GM18951 (cell line): ENCODE measurements around the gene OR8B3.
"Not testable (repeated sequence)": the region's sequence is repeated elsewhere in the genome, so short reads cannot be mapped to it uniquely, and the experiment has no call there.

Experiments used
- POLR2A ChIP-seq: IDR thresholded peaks from 4 replicates; pipeline ENCODE4 v1.6.1; 2011; ENCODE audit warnings: mild to moderate bottlenecking; ENCODE audit not compliant: insufficient read length, insufficient read depth; ENCODE audit errors: extremely low read depth
- in situ Hi-C: fragments of 300-500 bp; cut with MboI; formaldehyde crosslinking; loops from one replicate; pipeline ENCODE4 v1.12.0; 2022; ENCODE audit warnings: low sequenced_read_pairs, mixed read lengths, inconsistent platforms; ENCODE audit not compliant: unreplicated experiment

The OR8B3 gene, protein sequence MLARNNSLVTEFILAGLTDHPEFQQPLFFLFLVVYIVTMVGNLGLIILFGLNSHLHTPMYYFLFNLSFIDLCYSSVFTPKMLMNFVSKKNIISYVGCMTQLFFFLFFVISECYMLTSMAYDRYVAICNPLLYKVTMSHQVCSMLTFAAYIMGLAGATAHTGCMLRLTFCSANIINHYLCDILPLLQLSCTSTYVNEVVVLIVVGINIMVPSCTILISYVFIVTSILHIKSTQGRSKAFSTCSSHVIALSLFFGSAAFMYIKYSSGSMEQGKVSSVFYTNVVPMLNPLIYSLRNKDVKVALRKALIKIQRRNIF

DNA sequence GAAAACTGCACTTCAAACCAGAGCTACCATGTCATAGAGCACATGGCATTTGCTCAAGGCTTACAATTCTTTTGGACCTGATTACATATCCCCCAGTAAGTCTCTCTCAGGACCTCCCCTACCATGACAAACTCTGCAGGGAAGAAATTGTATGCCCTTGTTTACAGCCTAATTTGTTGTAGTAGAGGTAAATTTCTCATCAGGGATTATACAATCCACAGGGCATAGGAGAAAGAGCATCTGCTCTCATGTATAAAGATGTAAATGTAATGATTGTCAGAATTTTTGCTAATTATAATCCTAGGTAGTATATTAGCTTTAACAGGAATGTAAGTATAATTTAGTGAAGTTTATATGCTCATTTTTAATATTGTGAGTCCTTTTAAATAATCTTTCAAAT lies at the start of gene OR8B3:
TSS of gene OR8B3 (minus strand) at position 101 of the 400 bp plus-strand sequence. CDS start 1,673 bp downstream, outside the sequence.
- TF ChIP-seq POLR2A: no peak
- in situ Hi-C loops: no loop called here

DNA sequence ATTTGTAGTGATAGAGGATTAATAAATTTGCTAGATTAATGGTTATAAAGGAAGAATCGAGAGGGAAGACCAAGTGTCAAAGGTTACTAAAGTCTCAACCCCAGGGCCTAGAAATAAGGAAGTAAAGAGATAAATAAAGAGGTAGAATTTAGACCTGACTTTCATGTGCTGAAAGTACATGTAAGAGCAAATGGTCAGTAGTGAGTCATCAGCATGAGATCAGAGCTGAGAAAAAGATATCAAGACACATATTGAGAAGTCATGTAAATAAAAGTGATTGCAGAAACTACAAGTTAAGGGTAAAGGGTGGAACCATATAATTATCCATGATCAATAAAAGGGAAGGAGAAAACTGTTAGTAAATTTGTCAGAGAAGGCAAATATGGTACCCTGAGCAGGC lies 48.1 kb upstream of the OR8B3 start:
- in situ Hi-C loops: no loop called here

DNA sequence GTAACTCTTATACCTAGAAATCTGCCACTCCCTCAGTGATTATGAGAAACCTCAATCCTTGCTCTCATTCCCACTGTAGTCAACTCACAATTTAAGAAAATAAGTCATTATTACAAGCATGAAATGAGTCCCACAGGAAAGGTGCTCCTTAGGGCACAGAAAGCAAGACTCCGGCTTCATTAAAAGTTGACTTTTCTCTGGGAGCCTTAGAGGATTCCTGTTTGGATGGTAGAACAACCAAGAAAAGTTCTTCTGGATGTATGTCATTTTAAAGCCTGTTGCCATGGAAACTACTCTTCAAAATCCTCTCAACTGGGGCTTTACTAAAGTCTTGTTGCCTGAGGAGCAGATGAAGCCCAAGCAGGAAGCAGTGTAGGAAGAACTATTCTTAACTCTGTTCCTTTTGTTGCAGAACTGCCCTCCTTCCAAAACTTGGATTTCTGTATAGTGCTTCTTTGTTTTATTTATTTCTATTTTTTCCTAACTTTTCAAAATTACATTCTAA lies 46.9 kb upstream of the OR8B3 start, which contains the start of gene OR8B8:
TSS of gene OR8B8 (minus strand) at position 51 of the 505 bp plus-strand sequence. CDS start 4,611 bp downstream, outside the sequence.
- no peak for TF ChIP-seq POLR2A
- in situ Hi-C loops: no loop called here

More for the DNA sequence above, 48.1 kb upstream of the OR8B3 start:
- TF ChIP-seq POLR2A: no peak

DNA sequence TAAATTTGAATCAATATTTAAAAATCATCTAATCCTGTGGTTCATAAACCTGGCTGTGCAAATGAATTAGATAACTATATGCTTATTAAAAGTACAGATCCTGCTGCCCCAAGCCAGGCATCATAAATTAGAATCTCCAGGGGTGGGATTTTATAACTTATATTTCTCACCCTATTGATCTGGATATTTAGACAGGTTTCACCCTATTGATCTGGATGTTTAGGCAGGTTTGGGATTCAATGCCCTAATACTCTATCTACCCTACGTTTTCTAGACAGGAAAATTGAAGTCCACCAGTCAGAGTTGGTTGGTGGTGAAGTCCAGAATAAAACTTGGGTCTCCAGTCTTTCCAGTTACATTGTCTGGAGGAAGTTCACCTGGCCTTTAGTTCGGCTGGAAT lies 44.0 kb upstream of the OR8B3 start:
- in situ Hi-C loops: no loop called here
- TF ChIP-seq POLR2A: no peak

DNA sequence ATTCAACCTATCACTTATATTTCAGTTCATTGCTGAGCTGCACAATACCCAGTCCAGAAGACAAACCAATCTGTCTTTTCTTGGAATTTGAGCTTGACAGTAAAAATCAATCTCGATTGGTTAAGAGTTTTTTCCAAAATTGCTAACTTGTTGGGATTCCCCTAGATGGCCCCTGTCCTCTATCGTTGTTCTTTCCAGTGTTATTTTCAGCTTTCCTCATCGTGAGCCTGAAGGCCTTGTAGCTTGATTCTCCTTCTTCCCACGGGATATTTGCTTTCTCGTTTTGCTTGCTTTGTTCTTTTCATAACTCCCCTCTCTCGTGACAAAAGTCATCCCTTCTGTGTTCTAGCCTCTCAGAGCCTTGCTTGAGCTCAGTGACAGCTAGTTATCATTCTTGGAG lies 43.6 kb upstream of the OR8B3 start:
- no peak for TF ChIP-seq POLR2A
- in situ Hi-C loops: no loop called here

DNA sequence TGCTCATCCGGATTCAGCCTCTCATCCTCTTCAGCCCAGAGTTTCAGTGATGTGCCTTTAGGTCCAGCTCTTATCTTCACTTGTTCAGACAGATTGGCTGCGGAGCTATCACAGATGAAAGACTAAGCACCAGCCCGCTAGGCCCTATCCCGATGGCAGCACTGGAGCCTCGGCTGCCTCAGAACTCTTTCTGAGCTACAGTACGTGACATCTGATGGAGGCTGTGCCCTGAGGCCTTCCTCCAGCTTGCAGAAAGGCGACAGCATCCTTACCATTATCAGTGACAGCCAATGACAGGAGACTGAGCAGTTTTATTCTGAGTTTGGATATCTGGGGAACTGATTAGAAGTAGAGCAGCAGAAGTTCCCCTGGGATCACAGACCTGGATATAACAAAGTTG lies 42.7 kb upstream of the OR8B3 start:
- no peak for TF ChIP-seq POLR2A
- in situ Hi-C loops: no loop called here

DNA sequence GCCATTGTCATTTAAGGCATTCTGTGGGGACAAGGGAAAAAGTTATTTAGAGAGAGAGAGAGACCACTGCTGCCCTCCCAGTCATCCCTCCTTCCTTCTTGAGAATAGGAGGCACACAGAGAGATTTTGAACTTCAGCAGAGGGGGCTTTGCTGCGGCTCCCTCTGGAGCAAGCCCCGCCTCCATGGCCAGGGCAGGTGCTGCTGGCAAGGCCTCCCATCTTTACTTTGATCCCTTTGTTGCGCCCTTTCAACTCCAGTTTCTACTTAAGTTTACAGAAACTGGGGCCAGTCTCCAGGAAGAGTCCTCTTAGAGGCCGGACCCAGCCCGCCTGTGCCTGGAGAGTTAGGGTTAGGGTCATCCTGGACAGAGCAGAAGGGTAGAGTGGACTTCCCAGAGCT lies 42.3 kb upstream of the OR8B3 start:
- in situ Hi-C loops: no loop called here

DNA sequence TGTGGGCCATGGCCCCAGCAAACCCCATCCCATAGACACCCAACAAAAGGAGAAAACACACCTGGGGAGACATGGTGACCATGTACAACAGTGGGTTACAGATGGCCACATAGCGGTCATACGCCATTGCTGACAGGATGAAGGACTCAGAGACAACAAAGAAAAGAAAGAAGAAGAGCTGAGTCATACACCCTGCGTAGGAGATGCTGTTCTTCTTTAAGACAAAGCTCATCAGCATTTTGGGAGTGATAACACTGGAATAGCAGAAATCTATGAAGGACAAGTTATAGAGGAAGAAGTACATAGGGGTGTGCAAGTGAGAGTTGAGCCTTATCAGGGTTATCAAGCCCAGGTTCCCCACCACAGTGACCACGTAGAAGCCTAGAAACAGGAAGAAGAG lies 41.8 kb upstream of the OR8B3 start:
- in situ Hi-C loops: no loop called here
- no peak for TF ChIP-seq POLR2A

More for the DNA sequence above, 42.3 kb upstream of the OR8B3 start:
- no peak for TF ChIP-seq POLR2A

DNA sequence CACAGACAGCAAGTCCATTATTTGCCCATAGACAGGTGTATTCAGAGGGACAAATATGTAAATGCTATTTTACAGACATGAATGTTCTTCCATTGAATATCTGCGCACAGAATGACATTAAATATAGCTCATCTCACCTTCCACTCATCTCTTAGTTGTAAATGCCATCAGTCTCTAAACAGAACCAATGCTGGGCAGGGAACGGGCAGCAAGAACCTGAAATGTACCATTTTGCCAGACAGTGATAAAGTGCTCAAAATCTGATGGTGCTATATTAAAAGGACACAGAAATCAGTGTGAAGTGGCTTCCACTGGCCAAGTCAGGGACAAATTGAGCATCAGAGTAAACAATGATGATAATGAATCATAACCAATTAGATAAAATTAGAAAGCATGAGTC lies 35.9 kb upstream of the OR8B3 start:
- in situ Hi-C loops: no loop called here
- no peak for TF ChIP-seq POLR2A

DNA sequence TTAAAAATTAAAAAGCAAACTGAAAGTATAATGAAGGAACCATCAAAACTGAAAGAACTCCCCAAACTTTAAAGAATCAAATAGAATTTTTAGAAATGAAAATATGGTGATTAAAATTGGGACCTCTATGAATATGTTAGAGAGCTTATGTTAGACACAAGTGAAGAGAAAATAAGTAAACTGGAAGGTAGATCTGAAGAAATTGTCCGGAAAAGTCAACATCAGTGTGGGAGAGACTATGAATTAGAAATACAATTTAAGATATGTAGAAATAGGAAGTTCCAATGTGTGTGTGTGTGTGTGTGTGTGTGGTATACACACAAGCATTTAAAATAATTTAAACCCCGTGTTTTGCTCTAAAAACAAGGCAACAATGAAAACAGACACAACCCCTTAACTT lies 30.8 kb upstream of the OR8B3 start:
- in situ Hi-C loops: no loop called here
- no peak for TF ChIP-seq POLR2A

DNA sequence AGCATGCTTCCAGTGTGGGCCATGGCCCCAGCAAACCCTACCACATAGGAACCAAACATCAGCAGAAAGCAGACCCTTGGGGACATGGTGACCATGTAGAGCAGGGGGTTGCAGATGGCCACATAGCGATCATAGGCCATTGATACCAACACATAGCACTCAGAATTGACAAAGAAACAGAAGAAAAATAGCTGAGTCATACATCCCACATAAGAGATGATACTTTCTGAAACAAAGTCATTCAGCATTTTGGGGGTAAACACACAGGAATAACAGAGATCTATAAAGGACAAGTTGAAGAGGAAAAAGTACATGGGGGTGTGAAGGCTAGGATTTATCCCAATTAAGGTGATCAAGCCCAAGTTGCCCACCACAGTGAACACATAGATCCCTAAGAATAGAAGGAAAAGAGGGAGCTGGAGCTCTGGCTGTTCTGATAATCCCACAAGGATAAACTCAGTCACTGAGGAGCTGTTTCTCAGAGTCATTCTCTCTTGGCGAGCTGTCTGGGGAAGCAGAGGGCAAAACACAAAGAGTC lies 25.6 kb upstream of the OR8B3 start, which contains the start of gene OR8B4:
TSS of gene OR8B4 (minus strand) at position 488 of the 538 bp plus-strand sequence. CDS start at position 488, 0 bp downstream.
- in situ Hi-C loops: no loop called here
- TF ChIP-seq POLR2A: no peak

DNA sequence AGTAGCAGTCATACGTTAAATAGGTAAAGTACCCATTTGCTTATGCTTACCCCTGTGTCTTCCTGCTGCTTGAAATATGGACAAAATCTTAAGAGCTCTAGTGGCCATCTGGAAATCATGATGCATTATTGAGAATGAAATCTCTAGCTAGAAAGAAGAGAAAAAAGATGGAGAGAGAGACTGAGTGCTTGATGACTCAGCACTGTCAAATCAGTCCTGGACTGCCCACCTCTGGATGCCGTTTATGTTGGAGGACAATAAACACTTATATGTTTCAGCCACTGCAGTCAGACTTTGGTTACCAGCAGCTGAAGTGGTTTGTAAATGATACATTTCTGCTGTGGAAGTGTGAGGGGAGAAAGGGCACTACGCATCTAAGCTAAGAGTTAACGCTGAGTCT lies 22.2 kb upstream of the OR8B3 start:
- no peak for TF ChIP-seq POLR2A

DNA sequence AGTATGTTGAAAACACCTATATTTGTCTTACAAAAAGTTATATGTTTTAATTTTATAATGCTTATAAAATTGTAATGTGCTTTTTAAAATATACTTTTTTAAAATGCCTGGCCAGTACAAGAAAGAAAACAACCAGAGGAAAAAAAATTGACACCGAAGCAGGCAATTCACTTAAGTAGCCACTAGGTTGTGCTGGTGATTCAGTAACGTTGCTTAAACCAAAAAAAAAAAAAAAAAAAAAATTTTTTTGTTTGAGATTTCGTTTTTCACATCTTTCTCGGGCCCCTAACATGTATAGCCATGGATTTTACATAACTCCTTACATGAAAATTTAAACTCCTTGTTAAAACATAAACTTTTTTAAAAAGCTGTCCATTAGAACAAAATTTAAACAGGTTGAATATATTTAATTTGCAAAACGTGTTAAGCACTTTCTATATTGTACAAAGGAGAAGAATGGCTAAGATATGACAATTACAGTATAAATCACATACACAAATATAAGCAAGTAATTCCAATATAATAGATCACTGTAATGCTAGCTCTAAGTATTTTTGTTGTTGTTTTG lies 16.6 kb upstream of the OR8B3 start:
- no peak for TF ChIP-seq POLR2A
- in situ Hi-C loops: loop anchor here (10.0 kb wide), 1 partner anchor 159 kb away; no protein-coding TSS in a partner anchor

More for the DNA sequence above, 22.2 kb upstream of the OR8B3 start:
- in situ Hi-C loops: no loop called here

DNA sequence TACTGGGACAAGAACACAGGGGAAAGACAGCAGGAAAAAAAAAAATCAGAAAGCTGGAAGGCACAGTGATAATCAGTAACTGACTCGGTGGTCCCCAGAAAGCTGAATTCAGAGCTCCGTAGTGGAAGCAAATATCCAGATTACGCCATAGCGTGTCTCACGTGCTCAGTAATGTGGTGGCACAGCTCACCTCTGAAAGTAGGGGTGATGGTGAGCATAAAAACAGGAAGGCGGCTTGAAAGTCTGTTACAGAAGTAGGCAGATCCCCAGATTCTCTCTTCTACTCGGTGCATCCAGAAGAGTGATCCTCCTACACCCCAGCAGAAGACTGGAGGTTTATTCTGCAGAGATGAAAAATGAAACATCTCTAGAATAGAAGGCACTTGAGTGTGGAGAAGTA lies 11.1 kb upstream of the OR8B3 start:
- TF ChIP-seq POLR2A: no peak
- in situ Hi-C loops: loop anchor here (10.0 kb wide), 1 partner anchor 165 kb away; no protein-coding TSS in a partner anchor

DNA sequence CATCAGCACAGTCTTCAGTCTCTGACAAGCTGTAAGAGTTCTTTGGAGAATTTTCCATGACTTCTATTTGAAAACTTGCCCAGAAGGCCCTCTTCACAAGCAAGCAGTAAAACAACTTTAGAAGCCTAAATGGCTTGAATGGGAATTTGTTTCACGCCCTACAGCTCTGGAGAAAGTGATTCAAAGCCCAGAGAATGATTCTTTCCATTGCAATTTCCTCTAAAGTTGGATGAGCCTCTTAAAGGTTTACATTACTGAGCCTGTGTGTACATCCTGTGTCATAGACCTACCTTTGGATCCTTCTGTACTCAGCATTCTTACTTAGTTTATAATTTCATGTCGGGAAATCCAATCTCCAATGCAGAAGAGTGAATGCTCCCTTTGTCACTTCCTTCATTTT lies 6.8 kb upstream of the OR8B3 start:
- no peak for TF ChIP-seq POLR2A
- in situ Hi-C loops: no loop called here

DNA sequence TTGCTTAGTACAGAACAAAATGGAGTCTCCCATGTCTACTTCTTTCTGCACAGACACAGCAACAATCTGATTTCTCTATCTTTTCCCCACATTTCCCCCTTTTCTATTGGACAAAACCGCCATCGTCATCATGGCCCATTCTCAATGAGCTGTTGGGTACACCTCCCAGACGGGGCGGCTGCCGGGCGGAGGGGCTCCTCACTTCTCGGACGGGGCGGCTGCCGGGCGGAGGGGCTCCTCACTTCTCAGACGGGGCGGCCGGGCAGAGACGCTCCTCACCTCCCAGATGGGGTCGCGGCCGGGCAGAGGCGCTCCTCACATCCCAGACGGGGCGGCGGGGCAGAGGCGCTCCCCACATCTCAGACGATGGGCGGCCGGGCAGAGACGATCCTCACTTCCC lies 4.4 kb upstream of the OR8B3 start:
- in situ Hi-C loops: not testable (repeated sequence)
